ENCODE measurements around the gene MACO1. TPM values are rescaled to one million over a fixed set of nuclear protein-coding genes. Genes with fewer than 3 reads are reported as not detected.
A peak's percentile ranks its signal among the peaks of the same experiment; 100 is the strongest.

The MACO1 gene
- total and polyA plus RNA-seq, 9 of the 15 experiments (the other 6 are each of a cell fraction or from before 2014, with no cell fraction given), result 4.6 to 28.4 (median 21.7) TPM

DNA sequence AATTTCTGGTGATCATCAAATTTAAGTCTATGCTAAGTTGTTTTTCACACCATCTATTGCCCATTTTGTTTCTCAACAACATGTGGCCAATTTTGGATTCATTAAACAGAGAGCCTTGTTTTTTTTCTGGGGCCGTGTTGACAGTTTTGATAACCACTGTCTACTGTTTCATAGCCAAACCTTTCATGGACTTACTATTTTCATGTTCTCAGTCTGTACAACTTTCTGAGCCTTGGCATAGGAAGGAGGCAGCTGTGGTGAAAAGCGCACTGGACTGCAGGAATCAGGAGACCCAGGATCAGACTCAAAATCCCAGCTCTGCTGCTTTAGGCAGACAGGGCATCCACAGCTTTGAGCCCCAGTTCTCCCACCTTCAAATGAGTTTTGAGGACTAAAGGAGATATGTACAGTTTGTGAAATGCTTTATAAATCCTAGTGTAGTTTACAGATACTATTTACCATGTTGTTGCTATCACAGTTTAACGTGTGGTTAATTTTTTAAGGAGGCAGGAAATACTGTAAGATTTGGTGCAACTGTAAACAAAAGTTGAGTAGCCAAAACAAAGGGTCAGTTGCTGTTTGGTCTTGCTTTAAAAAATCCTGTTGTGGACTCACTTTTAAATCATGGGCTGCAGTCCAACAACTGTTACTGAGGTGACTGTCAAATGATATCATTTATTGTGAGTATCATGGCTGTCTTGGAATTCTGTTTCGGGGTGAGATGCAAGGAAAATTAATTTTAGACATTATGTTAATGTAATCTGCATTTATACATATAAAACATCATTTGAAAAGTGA lies 2.9 kb downstream of the MACO1 start (continued):
- TF ChIP-seq RNF2 (IDR thresholded peaks at IDR 0.05), result no peak
- TF ChIP-seq ZNF316 (IDR thresholded peaks at IDR 0.05), result 0 out of 2 replicates have a peak, but pooled peaks have one; percentile 14
- no peak for TF ChIP-seq MIER1 (IDR thresholded peaks at IDR 0.05; ENCODE audit: low read depth)
- no peak for TF ChIP-seq RFX1 (IDR thresholded peaks at IDR 0.05)
- TF ChIP-seq ZNF134 (CRISPR knock-in tag; conservative IDR thresholded peaks at IDR 0.05), result no peak
- TF ChIP-seq, protein P1, sequence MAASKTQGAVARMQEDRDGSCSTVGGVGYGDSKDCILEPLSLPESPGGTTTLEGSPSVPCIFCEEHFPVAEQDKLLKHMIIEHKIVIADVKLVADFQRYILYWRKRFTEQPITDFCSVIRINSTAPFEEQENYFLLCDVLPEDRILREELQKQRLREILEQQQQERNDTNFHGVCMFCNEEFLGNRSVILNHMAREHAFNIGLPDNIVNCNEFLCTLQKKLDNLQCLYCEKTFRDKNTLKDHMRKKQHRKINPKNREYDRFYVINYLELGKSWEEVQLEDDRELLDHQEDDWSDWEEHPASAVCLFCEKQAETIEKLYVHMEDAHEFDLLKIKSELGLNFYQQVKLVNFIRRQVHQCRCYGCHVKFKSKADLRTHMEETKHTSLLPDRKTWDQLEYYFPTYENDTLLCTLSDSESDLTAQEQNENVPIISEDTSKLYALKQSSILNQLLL (CRISPR knock-in tag; IDR thresholded peaks at IDR 0.05; ENCODE audit: borderline replicate concordance), result no peak
- TF ChIP-seq NFYB (IDR thresholded peaks at IDR 0.05; ENCODE audit: extremely low read depth, insufficient read length), result no peak

DNA sequence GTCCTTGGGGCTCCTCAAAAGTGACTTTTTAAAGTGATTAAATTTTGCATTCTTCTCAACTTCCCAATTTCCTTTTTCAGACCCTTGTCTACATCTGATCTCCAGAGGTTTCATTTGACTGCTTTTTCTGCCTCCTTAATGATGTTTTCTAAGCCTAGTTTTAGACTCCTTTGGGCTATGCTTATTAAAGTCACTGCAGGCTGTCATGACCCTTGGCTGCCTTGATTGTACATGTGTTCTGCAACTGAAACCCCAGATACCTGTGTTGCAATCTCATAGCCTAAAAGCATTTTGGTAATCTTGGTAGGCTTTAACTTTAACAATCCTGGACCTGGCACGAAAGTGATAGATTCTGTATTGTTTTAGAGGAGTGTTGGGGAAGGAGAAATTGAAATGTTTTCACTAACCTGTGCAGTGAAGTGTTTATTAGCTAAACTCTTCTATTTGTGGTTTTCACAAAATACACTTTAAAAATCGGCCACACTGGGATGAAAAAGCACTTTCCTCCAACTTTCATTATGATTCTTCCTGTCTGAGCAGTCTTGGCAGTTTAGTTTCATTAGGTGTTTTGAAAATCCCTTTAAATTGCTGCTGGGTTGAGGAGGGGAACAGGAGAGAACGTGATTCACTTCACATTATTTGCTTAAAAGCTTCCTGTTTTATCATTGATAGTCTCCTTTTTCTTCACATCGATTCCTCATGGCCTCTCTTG lies 4.9 kb downstream of the MACO1 start:
- H2AFZ ChIP-seq (ENCODE audit: low read depth, low read length), result no peak overlapping the region
- CTCF ChIA-PET (ENCODE audit: low intra/inter-chr PET ratio), result interaction anchor here (0.6 kb wide), 1 partner anchor 504 kb away, joined by 3 read pairs; no protein-coding TSS in a partner anchor
- no TSS peak for BruUV-seq (replicated peaks)
- in situ Hi-C loops (cut with MboI) (no loop called here), intact Hi-C loops (cut with micrococcal nuclease) (loop anchor here (10.0 kb wide), 1 partner anchor 151 kb away; no protein-coding TSS in a partner anchor)
- WGBS (ENCODE audit: insufficient coverage, low coverage, missing lambda C conversion rate), result 11% methylated on average over 4 of the region's 4 CpGs
- peaks cover 37% of the 10 kb centered on the region for H3K36me3 ChIP-seq (ENCODE audit: control insufficient read depth, insufficient read depth, low read length)
- no peaks in the 10 kb centered on the region for H3K9me3 ChIP-seq (replicated peaks; ENCODE audit: control insufficient read depth, insufficient read depth, low read depth, low read length)
- no peak for DNase-seq (ENCODE audit: extremely low read depth in 1 of 4, low spot score in 3 of 4)
- ATAC-seq, result no peak
- H3K9ac ChIP-seq (ENCODE audit: insufficient read depth in 1 of 2, low read depth in 2 of 2, low read length in 2 of 2), result peak overlapping the region in 1 of 2 experiments; percentile 33; a peak in 1 of 4 replicates
- H3K4me2 ChIP-seq (ENCODE audit: insufficient read depth, low read length), result peak overlapping the region; percentile 47
- no peaks in the 10 kb centered on the region for H3K9me1 ChIP-seq (ENCODE audit: control insufficient read depth, insufficient read depth, low read length)
- H3K4me3 ChIP-seq, result no peak overlapping the region
- H3K4me1 ChIP-seq (replicated peaks in 1 of 2; ENCODE audit: control insufficient read depth in 2 of 2, insufficient read depth in 2 of 2, low read length in 2 of 2), result peaks cover 3 to 41% of the 10 kb centered on the region in 2 experiments
- no peaks in the 10 kb centered on the region for H3K27me3 ChIP-seq (ENCODE audit: control insufficient read depth in 2 of 2, insufficient read depth in 2 of 2, low read length in 2 of 2)
- FAIRE-seq, result no peak
- peak overlapping the region; percentile 20; the same call in 2 of the 3 replicates for H3K27ac ChIP-seq (ENCODE audit: extremely low read depth, low read depth, low read length)
- 0 out of 2 replicates have a peak, but pooled peaks cover 5% of the 10 kb centered on the region for H4K20me1 ChIP-seq (replicated peaks; ENCODE audit: control insufficient read depth, insufficient read depth, low read length)
- POLR2A ChIA-PET, result interaction anchor here (1.0 to 1.5 kb wide), 4 partner anchors 8 to 18 kb away, joined by 3 to 4 read pairs (median 4); no protein-coding TSS in a partner anchor
- H3K79me2 ChIP-seq (ENCODE audit: control insufficient read depth, insufficient read depth, low read length), result peaks cover 95% of the 10 kb centered on the region
- TF ChIP-seq ZNF766 (CRISPR knock-in tag; conservative IDR thresholded peaks at IDR 0.05) (peak; percentile 71), KHSRP (IDR thresholded peaks at IDR 0.05) (no peak), SNIP1 (IDR thresholded peaks at IDR 0.05; ENCODE audit: low read depth) (no peak), CBX3 (IDR thresholded peaks at IDR 0.05; ENCODE audit: borderline replicate concordance in 1 of 2, low read length in 2 of 2) (no peak), NRF1 (conservative IDR thresholded peaks at IDR 0.05 in 1 of 2, IDR thresholded peaks at IDR 0.05 in 1 of 2) (no peak), CEBPG (CRISPR knock-in tag; IDR thresholded peaks at IDR 0.05) (no peak), CEBPG (tag; conservative IDR thresholded peaks at IDR 0.05 in 1 of 2, IDR thresholded peaks at IDR 0.05 in 1 of 2) (peak; percentile 35 to 71; a peak in 2 of 4 replicates), CREM (IDR thresholded peaks at IDR 0.05; ENCODE audit: low read depth) (no peak), KDM1A (IDR thresholded peaks at IDR 0.05) (0 out of 4 replicates have a peak, but pooled peaks of 1 of the 2 experiments have one; percentile 21), ASH1L (IDR thresholded peaks at IDR 0.05; ENCODE audit: borderline replicate concordance, low read depth, partially characterized antibody) (no peak)
- TF ChIP-seq, protein P2, sequence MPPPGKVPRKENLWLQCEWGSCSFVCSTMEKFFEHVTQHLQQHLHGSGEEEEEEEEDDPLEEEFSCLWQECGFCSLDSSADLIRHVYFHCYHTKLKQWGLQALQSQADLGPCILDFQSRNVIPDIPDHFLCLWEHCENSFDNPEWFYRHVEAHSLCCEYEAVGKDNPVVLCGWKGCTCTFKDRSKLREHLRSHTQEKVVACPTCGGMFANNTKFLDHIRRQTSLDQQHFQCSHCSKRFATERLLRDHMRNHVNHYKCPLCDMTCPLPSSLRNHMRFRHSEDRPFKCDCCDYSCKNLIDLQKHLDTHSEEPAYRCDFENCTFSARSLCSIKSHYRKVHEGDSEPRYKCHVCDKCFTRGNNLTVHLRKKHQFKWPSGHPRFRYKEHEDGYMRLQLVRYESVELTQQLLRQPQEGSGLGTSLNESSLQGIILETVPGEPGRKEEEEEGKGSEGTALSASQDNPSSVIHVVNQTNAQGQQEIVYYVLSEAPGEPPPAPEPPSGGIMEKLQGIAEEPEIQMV (tag; conservative IDR thresholded peaks at IDR 0.05; ENCODE audit: low read depth), result no peak

All from K562 (cell line).